Stomach (tissue), 4 donors: ENCODE data around the gene TMEM141.

Experiments used
- EP300 ChIP-seq: sonication (generic); formaldehyde crosslinking; IDR thresholded peaks from one replicate; pipeline ENCODE4 v1.6.1; 2017; ENCODE audit warnings: antibody characterized with exemption
- TF ChIP-seq, protein P1 (sequence below), 7 experiments: fragments of 450-650 bp in 4 of 7; fragments of 200-600 bp in 3 of 7; sonication (generic) in 3 of 7; IDR thresholded peaks; one replicate each; pipeline ENCODE4 v1.5.1; 2016 to 2019; ENCODE audit warnings: antibody characterized with exemption in 7 of 7, control low read depth in 2 of 7, mild to moderate bottlenecking in 1 of 7

DNA sequence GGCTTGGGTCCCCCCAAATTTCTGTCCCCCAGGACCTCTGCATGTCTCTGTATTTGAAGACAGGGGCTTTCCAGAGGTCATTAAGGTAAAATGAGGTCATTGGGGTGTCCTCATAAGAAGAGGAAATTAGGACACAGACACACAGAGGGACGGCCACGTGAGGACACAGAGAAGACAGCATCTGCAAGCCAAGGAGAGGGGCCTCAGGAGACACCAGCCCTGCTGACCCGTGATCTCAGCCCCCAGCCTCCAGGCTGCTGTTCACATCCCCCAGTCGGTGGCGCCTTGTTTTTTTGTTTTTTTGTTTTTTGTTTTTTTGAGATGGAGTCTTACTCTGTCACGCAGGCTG lies 3.8 kb downstream of the TMEM141 start:
- TF ChIP-seq, protein P1, sequence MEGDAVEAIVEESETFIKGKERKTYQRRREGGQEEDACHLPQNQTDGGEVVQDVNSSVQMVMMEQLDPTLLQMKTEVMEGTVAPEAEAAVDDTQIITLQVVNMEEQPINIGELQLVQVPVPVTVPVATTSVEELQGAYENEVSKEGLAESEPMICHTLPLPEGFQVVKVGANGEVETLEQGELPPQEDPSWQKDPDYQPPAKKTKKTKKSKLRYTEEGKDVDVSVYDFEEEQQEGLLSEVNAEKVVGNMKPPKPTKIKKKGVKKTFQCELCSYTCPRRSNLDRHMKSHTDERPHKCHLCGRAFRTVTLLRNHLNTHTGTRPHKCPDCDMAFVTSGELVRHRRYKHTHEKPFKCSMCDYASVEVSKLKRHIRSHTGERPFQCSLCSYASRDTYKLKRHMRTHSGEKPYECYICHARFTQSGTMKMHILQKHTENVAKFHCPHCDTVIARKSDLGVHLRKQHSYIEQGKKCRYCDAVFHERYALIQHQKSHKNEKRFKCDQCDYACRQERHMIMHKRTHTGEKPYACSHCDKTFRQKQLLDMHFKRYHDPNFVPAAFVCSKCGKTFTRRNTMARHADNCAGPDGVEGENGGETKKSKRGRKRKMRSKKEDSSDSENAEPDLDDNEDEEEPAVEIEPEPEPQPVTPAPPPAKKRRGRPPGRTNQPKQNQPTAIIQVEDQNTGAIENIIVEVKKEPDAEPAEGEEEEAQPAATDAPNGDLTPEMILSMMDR (IDR thresholded peaks at IDR 0.05): no peak
- no peak for TF ChIP-seq EP300
